ENCODE results near the gene METRNL.
"Not testable (repeated sequence)": the region's sequence is repeated elsewhere in the genome, so short reads cannot be mapped to it uniquely, and the experiment has no call there.

Gene METRNL, protein sequence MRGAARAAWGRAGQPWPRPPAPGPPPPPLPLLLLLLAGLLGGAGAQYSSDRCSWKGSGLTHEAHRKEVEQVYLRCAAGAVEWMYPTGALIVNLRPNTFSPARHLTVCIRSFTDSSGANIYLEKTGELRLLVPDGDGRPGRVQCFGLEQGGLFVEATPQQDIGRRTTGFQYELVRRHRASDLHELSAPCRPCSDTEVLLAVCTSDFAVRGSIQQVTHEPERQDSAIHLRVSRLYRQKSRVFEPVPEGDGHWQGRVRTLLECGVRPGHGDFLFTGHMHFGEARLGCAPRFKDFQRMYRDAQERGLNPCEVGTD

DNA sequence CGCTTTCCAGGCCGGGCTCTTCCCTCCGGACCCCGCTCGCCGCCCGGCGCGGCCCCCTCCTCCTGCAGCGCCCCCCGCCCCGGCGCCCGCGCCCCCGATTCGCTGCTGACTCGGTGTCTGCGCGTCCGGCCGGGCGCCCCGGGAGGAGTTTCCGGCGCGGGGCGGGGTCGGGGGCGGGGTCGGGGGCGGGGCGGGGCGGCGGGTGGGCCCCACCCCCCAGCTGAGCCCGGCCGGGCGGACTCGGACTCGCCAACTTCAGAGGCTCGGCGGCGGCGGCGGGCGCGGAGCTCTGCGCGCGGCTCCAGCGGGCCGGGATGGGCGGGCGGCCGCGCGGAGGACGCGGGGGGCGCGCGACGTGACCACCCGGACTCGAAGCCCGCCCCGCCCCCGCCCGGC, at the start of gene METRNL:
Gene METRNL (plus strand): TSS at position 258 of the 396 bp plus-strand sequence. CDS start 207 bp downstream, outside the sequence.
- DNase-seq, result peak; percentile 89

GRCh38 chr17:83030432-83030831, 49.0 kb upstream of the METRNL start:
- DNase-seq, result no peak

GRCh38 chr17:83031321-83031945, 48.0 kb upstream of the METRNL start:
- DNase-seq, result no peak

GRCh38 chr17:83031946-83032451, 47.4 kb upstream of the METRNL start:
- not testable (repeated sequence) for DNase-seq

GRCh38 chr17:83032781-83033180, 46.6 kb upstream of the METRNL start:
- DNase-seq, result no peak

DNA sequence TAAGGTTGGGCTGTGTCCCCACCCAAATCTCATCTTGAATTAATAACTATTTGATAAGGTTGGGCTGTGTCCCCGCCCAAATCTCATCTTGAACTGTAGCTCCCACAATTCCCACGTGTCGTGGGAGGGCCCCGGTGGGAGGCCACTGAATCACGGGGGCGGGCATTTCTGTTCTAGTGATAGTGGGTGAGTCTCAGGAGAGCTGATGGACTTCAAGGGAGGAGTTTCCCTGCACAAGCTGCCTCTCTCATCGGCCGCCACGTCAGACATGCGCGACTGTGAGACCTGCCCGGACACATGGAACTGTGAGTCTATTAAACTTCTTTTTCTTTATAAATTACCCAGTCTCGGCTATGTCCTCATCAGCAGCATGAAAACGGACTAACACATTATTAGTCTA, 44.9 kb upstream of the METRNL start:
- no peak for DNase-seq

DNA sequence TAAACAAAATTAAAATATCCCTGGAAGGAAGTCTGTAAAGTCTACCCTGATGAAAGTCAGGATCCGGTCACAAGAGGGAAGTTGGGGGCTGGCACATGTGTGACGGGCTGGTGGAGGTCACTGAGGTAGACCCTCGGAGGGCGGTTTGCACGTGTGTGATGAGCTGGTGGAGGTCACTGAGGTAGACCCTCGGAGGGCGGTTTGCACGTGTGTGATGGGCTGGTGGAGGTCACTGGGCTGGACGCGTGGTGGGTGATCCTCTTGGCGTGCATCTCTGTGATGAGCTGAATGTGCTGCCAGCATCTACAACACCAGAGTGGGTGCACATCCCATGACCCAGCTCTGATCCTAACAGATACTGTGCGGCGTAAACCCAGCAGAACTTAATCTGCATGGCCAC, 43.7 kb upstream of the METRNL start:
- no peak for DNase-seq

DNA sequence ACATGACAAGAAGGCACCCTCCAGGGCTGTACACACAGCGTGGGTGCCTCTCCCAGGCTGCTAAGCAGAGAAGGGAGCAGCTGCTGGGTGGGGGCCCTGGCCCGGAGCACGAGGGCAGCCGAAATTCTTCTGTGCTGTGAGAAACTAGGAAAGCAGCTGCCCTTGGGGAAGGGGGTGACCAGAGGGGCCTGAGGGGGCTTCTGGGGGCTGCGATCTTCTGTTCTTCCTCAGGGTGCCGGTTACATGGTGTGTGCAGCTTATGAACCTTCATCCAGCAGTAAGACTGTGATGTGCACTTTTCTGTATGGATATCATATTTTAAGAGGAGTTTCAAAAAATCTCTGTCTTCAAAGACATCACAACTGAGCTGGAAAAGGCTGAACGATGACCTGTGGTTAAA, 43.2 kb upstream of the METRNL start:
- DNase-seq, result no peak

DNA sequence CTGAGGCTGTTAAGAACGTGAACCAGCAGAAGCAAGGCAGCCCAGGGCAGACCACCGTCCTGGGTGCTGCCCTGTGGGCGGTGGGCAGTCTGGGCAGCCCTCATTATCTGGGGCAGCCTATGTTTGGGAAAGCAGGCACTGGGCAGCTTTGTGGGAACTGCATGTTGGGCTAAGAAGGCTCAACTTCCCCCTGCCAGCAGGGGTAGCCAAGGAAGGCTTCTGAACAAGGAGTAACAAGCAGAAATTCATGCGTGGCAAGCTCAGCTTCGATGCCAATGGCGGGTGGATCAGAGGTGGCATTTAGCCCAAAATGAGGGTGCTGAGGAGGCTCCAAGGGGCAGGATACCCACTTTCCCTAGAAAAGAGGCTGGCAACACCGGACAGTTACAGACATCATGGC, 42.7 kb upstream of the METRNL start:
- no peak for DNase-seq

DNA sequence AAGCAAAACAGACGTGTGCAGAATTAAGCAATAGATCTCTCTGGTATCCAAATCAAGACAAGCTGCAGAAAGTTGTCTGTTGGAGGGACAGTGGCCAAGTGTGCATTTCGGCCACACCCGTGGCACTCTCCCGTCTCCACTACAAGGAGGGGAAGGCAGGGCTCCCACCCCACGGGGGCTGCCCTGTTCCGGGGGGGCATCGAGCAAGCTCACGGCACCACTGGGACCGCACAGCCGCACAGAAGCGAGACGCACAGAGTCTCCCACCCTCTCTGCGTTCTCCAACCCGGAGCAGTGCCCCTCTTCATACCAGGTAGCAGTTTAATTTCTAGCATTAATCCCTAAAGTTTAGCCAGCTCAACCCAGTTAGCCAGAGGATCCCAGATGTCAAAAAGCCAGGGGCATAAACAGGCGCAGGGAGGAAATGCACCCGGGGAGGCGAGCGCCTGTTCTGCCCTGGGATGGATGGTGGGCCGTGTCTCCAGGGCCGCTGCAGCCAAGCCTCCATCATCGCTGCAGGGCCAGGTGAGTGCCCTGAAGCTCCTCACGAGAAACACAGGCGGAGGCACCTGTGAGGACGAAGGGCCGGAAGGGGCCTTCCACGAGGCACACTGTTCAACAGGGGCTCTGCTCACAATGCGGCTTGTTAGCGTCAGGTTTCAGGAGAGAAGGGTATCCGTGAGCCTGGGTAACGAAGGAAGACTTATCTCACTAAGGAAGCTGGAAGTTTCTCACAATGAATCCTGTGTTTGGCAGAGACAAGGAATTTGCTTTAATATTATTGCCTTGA, 42.1 kb upstream of the METRNL start:
- no peak for DNase-seq

DNA sequence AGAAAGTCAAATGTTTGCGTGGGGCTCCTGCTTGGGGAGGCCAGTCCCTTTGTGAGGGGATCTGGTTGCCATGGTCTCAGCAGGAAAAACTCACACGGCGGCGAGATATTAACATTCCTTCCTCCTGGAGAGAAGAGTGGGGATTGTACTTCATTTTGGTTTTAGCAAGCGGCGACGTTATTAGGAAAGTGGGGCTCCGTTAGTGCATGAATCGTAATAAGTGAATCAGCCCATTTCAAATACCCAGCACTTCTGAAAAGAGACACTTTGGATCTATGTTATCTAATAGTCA, 41.6 kb upstream of the METRNL start:
- no peak for DNase-seq

DNA sequence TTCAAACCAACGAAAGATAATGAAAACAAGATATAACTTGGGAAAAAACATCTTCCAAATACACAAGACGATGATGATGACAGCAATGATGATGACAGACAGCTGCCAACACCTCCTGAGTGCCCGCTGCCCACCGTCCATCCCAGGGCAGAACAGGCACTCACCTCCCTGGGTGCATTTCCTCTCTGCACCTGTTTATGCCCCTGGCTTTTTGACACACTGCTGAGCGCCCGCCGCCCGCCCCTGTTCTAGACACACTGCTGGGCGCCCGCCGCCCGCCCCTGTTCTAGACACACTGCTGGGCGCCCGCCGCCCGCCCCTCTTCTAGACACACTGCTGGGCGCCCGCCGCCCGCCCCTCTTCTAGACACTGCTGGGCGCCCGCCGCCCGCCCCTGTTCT, 40.4 kb upstream of the METRNL start:
- not testable (repeated sequence) for DNase-seq

DNA sequence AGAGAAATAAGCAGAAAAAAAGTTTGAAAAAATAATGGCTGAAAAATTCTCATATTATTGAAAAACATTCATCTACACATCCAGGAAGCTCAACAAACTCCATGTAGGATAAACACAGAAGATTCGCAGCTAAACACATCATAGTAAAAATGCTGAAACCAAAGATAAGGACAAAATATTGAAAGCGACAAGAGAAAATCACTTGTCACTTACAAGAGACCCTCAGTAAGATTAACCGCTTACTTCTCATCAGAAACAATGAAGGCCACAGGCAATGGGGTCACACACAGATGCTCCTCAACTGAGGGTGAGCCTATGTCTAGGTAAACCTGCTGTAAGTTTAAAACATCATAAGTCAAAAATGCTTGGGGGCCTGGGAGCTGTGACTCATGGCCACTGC, 38.1 kb upstream of the METRNL start:
- no peak for DNase-seq

DNA sequence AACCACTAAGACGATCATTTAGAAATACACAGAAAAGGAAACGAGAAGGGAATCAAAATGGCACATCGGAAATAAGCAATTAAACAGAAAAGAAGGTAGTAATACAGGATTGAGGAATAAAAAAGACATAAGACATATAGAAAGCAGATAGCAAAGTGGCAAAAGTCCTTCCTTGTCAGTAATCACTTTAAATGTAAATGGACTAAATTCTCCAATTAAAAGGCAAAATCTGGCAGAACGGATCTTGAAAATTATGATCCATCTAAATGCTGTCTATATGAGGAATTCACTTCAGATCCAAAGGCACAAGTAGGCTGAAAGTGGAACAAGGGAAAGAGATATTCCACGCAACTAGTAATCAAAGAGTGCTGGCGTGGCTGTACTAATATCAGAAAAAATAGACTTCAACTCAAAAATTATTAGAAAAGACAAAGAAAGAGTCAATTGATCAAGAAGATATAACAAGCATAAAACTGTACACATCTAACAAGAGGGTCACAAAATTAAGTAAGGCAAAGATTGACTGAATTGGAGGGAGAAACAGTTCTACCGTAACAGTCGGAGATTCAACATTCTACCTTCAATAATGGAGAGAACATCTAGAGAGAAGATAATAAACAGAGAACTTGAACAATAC, 36.8 kb upstream of the METRNL start:
- DNase-seq, result no peak

GRCh38 chr17:83044479-83044878, 34.9 kb upstream of the METRNL start:
- not testable (repeated sequence) for DNase-seq

- DNase-seq, result no peak
Measured at GRCh38 chr17:83046448-83047181, 32.8 kb upstream of the METRNL start.

DNA sequence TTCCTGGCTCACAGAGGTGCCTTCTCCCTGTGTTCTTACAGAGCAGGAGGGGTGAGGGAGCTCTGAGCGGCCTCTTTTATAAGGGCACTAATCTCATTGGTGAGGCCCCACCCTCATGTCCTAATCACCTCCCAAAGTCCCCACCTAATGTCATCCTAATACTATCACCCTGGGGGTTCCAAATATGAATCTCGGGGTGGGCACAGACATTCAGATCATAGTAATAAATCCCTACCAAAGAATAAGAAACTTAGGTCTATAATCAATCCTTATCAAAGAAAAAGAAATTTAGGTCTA, 32.3 kb upstream of the METRNL start:
- DNase-seq, result no peak

- DNase-seq, result not testable (repeated sequence)
Measured at GRCh38 chr17:83047818-83048475, 31.5 kb upstream of the METRNL start.

- DNase-seq, result no peak
Measured at GRCh38 chr17:83050651-83051395, 28.6 kb upstream of the METRNL start.

DNA sequence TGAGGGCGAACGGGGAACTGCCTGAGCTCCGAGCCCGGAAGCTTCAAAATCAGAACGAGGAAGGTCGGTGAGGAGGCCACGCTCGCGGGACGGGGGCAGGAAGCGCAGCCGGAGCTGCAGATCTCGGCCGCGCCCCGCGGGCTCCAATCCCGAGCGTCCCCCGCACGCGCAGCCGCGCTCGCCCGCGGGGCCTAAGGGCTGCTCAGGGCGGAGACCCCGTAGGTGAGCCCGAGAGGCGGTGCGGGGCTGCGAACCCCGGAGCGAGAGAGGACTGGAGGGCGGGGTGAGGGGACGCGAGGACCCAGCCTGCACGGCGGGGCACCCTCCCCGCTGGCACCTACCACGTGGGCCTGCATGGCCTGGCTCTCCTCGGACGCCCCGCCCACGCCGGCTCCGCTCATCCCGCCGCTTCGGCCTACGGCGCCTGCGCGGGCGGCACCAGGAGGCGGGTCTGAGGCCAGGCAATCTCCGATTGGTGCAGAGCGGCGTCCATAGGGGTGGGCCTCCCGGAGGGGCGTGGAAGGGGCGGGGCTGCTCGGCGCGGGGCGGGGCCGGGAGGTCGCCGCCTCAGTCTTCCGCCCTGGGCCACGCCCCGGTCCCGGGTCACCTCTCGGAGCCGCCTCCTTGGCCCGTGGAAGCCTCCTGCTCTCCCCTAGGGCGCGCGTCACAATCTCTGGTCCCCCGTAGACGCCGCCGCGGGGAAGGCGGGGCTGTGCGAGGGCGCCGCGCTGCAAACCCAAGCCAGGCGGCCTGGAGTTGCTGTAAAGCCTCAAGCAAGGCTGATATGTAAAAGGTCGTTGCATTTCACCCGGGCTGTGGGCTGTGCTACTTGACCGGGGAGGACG, 27.8 kb upstream of the METRNL start:
- DNase-seq, result peak; percentile 99

DNA sequence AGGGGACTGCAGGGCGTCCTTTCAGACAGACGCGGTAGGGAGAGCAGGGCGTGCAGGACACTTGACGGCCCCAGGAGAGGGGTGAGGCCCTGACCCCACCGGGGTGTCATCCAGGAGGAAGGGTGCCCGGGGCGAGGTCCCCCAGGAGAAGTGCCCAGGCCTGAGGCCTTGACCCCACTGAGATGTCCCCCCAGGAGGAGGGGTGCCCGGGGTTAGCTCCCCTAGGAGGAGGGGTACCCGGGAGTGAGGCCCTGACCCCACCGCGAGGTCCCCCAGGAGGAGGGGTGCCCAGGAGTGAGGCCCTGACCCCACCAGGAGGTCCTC, 27.2 kb upstream of the METRNL start:
- DNase-seq, result no peak

Measured in femur (tissue), 1 donor.